ENCODE data around the gene ZEB2.

GRCh38 chr2:144476682-144477081, 43.2 kb downstream of the ZEB2 start:
- TF ChIP-seq, protein P1, sequence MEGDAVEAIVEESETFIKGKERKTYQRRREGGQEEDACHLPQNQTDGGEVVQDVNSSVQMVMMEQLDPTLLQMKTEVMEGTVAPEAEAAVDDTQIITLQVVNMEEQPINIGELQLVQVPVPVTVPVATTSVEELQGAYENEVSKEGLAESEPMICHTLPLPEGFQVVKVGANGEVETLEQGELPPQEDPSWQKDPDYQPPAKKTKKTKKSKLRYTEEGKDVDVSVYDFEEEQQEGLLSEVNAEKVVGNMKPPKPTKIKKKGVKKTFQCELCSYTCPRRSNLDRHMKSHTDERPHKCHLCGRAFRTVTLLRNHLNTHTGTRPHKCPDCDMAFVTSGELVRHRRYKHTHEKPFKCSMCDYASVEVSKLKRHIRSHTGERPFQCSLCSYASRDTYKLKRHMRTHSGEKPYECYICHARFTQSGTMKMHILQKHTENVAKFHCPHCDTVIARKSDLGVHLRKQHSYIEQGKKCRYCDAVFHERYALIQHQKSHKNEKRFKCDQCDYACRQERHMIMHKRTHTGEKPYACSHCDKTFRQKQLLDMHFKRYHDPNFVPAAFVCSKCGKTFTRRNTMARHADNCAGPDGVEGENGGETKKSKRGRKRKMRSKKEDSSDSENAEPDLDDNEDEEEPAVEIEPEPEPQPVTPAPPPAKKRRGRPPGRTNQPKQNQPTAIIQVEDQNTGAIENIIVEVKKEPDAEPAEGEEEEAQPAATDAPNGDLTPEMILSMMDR (conservative IDR thresholded peaks at IDR 0.05; ENCODE audit: low read length) = no peak
- no peak for TF ChIP-seq EZH2phosphoT487 (IDR thresholded peaks at IDR 0.05; ENCODE audit: borderline replicate concordance, low read depth, low read length)

Data from OCI-LY7 (cell line).